Right renal pelvis (tissue), 4 donors: Measurements from ENCODE around the gene RTN1. TPM values are rescaled to one million over a fixed set of nuclear protein-coding genes. Genes with fewer than 3 reads are reported as not detected.

ENCODE experiments used
- DNase-seq, 4 donors: peaks; one replicate each; pipeline ENCODE4 v3.0.0-alpha.2; 2013; ENCODE audit warnings: low read depth in 4 of 4, low spot score in 3 of 4, missing footprints in 1 of 4
- polyA plus RNA-seq, 4 donors: library from polyadenylated mRNA; unstranded; fragments of 120-200 nt; gene quantifications; one replicate each; pipeline ENCODE4 v1.2.1, GENCODE V29; 2013; ENCODE audit not compliant: insufficient read length in 4 of 4

Gene RTN1
- polyA plus RNA-seq, 4 donors: 3.2 to 6.9 (median 3.8) TPM

- DNase-seq: no peak
Observed at GRCh38 chr14:59811073-59811472, 59.5 kb downstream of the RTN1 start.

DNA sequence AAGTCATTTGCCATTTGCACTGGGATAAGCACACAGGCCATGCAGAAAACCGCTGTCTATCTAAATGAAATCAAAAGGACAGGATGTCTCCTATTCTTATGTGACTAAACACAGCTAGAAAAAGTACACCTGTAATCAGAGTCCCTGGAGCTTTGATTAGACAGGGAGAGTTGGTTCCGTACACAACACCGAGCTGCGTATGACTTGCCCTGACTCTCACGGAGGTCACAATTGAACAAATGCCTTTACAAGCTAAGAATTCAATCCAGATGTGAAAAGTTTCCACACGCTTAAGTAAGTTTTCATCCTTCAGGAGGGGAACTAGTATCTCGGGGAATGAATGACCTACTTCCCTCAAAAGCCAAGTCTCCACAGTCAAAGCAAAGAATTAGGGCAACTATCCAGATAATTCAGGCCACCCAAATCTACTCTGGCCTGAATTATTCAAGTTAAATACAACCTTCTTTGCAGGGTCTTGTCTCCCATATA, 67.5 kb downstream of the RTN1 start:
- DNase-seq: no peak

GRCh38 chr14:59788176-59788575, 82.4 kb downstream of the RTN1 start:
- DNase-seq: no peak

DNA sequence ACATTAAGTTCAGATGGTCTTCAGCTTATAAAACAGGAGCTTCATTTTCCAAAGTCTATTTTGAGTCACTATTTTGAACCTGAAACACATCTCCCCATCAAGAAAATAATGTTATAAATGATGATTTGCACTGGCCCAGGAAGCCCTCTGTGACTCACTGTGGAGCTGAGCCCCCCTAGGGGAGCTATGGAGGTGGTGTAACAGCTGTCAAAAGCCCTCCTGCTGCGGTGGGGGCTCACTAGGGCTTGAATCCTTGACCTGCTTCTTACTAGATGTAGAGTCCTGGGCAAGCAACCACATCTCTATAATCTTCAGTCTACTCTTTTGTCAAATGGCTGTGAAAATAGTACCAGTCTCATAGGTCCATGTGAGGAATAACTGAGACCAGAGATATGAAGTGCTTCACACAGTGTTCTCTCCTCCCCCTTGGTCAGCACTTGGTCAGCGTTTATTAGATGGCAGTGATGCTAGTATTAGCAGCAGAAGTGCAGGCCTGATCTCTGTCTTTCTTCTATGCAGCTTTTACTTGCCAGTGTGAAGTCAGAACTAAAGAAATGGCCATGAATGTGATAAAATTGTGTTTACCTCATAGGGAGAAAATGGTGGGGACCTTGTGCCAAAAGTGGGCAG, 83.4 kb downstream of the RTN1 start:
- DNase-seq: no peak

GRCh38 chr14:59785629-59786028, 84.9 kb downstream of the RTN1 start:
- DNase-seq: no peak

GRCh38 chr14:59782760-59783159, 87.8 kb downstream of the RTN1 start:
- DNase-seq: no peak

DNA sequence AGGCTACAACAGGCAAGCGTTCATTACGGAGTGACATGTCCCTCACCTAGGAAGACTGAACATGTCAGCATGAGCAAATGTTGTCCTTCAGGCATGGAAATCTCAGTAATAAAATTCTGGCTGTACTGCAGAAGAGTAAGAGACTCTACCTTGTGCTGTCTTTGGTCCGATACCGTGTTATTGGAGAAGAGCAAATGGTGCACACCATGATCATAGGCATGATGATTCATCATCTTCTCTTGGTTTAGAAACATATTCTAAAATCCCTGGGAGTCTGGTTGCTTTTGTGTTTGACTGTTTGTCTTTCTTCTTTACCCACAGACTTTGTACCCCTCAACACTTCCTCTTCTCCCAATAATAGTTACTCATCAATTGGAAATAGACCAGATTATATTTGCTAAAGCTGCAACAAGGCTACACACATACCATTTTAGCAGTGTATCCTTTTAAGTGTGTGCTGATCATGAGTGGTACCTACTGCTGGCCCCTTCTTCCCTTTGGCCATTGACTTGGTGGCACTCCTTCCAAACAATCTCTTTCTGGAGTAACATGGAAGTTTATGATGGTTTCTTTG, 93.5 kb downstream of the RTN1 start:
- DNase-seq: no peak

DNA sequence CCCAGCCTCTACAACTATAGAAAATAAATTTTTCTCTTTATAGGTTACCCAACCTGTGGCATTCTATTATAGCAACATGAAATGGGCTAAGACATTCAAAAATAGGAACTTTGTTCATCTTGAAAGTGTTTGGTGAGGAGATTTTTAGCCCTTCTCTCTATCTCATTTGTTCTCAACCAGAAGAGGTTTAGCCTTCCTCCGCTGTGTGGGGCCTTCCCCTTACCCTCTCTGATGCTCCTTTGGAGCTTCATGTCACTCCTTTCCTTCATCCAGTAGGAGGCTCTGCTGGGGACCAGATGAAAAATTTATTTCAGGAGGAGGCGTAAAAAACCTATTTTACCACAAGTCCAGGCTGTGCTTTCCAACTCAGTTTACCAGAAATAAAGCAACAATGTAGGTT, 94.1 kb downstream of the RTN1 start:
- no peak for DNase-seq

DNA sequence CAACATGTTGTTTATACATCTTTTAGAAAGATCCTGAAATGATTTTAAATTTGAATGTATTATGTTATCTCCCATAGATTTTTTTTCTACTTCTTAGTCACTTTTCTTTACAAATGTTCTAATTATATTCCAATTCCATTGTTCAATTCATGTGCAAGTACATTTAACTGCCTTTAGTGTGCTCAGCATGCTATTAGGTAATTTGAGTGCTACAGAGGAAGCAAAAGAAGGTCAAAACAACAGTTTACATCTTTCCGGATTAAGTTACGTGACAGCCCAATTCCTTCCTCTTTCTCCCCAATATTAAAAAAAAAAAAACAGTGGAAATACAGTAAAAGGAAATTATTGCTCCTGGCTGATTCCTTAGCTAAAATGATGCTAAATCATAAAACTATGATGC, 98.3 kb downstream of the RTN1 start:
- DNase-seq: no peak

GRCh38 chr14:59771577-59771976, 99.0 kb downstream of the RTN1 start:
- no peak for DNase-seq

GRCh38 chr14:59769586-59769985, 101.0 kb downstream of the RTN1 start:
- DNase-seq: no peak

GRCh38 chr14:59768855-59769375, 101.7 kb downstream of the RTN1 start:
- DNase-seq: no peak

DNA sequence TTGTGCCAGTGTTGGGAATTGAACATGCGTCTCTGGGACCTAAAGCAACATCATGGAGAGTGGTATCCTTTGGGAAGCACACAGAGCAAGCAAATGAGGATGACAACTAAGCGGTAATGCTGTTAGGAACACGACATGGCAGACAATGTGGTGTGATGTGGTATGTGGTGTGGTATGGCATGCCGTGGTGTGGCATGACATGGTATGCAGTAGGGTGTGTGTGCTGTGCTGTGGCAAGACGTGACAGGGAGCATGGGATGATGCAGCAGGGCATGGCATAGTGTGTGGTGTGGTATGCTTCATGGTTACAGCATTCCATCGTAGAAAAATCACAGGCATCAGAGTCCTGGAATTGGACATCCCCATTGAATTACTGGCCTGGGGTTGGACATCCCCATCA, 108.7 kb downstream of the RTN1 start:
- DNase-seq: no peak

DNA sequence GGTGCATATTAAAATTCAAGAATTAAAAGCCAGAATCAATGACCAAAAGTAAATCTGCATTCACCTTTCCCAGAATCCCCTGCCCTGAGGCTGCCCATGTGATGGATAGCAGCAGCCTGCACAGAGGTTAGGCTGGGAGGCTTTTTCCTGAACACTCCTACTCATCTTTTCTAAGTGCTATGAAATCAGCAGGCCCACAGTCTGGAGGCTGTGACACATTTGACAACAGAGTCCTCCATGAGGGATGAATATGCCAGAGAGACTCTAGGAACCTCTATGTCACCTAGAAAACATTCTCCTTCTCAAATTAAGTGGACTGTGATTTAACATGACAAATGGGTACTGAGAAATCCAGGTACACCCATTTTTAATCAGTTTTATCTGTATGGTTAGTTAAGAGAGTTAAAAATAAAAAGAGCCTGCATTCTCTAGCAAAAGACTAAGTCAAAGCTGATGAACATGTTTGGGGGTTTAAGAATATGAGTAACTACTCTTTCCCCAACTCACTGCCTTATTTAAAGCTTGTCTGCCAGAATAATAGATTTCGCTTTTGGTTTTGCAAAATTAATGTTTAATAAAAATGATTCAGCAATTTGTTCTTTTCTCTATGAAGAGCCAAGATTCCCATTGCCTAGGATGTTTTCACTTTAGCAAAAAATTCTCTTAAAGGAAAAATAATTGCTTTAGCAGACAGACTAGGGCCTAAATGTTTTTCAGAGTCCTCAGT, 115.0 kb downstream of the RTN1 start:
- DNase-seq: no peak

- no peak for DNase-seq
Observed at GRCh38 chr14:59754256-59754655, 116.3 kb downstream of the RTN1 start.

DNA sequence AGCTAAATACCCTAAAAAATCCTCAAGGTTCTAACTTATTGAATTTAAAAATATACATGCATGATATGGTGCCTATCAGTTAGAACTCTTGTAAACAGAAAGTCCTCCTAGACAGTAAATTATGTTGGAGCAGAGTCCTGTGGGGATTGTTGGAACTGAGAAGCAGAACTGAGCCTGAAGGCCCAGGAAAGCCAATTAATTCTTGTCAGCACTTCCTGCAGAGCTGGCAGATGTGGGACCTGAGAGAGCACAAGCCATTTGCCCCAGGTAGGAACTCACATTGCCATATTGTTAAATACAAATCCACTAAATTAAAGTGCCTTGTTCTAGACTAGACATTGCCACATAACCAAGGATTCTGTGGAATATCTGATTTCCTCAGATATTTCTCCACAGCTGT, 117.1 kb downstream of the RTN1 start:
- DNase-seq: no peak

GRCh38 chr14:59751578-59751977, 119.0 kb downstream of the RTN1 start:
- no peak for DNase-seq

GRCh38 chr14:59739794-59740193, 130.8 kb downstream of the RTN1 start:
- no peak for DNase-seq

GRCh38 chr14:59728304-59728703, 142.3 kb downstream of the RTN1 start:
- no peak for DNase-seq

- no peak for DNase-seq
Observed at GRCh38 chr14:59727073-59727661, 143.4 kb downstream of the RTN1 start.

GRCh38 chr14:59711080-59711479, 159.5 kb downstream of the RTN1 start:
- no peak for DNase-seq
